A549 (cell line): ENCODE results near the gene SUPT5H. TPM values are rescaled to one million over a fixed set of nuclear protein-coding genes. Genes with fewer than 3 reads are reported as not detected.

Experiments used
- ATAC-seq, 2 experiments: fragments of 200-7000 bp in 1 of 2; fragments of >200 bp in 1 of 2; cut with Nextera tagmentation in 1 of 2; cut with Tn5 transposase in 1 of 2; 3 replicates each; pipeline versions ENCODE4 v1.8.0 to v1.9.1; 2018 to 2020; ENCODE audit warnings: mild to moderate bottlenecking in 1 of 2, moderate library complexity in 1 of 2
- CTCF ChIA-PET: fragments of 300-600 bp; sonication (Branson Sonifier 250); formaldehyde crosslinking; extraction: SDS; loops from one replicate; lab custom pipeline; 2021; ENCODE audit warnings: antibody characterized with exemption, inconsistent platforms; lab: Yijun Ruan, JAX
- POLR2A ChIA-PET: fragments of 350-600 bp; formaldehyde crosslinking; extraction: SDS; loops from one replicate; lab custom pipeline; 2021; ENCODE audit warnings: antibody characterized with exemption, inconsistent platforms; lab: Yijun Ruan, JAX
- DNase-seq, 2 experiments: peaks; one replicate each; pipeline versions ENCODE4 v3.0.0 to v3.0.0-alpha.2; 2011 to 2016; ENCODE audit warnings: low read depth in 1 of 2, low spot score in 1 of 2
- FAIRE-seq: peaks from 2 replicates; lab custom pipeline; 2011; peaks lifted over from hg19 to GRCh38; lab: Jason Lieb, UNC
- H3K27ac ChIP-seq, 2 experiments: fragments of >200 bp; sonication (Bioruptor Twin); formaldehyde crosslinking; 3 replicates each; pipeline ENCODE4 v1.5.1; 2016 to 2017
- H3K4me1 ChIP-seq: fragments of >200 bp; sonication (Bioruptor Twin); formaldehyde crosslinking; 3 replicates; pipeline ENCODE4 v1.6.1; 2016
- H3K4me2 ChIP-seq: fragments of >200 bp; sonication (Bioruptor Twin); formaldehyde crosslinking; 3 replicates; pipeline ENCODE4 v1.6.1; 2016
- H3K4me3 ChIP-seq: fragments of >200 bp; sonication (Bioruptor Twin); formaldehyde crosslinking; 3 replicates; pipeline ENCODE4 v1.5.1; 2016
- H3K9me3 ChIP-seq: fragments of >200 bp; sonication (Bioruptor Twin); formaldehyde crosslinking; 3 replicates; pipeline ENCODE4 v1.6.1; 2016
- ATOH8 ChIP-seq: fragments of 250-450 bp; sonication (Bioruptor Pico); IDR thresholded peaks from 2 replicates; pipeline ENCODE4 v1.5.0; 2020; ENCODE audit warnings: low read depth, mild to moderate bottlenecking, moderate library complexity
- EP300 ChIP-seq, 2 experiments: fragments of >200 bp; sonication (Bioruptor Twin); formaldehyde crosslinking; IDR thresholded peaks; 2 replicates in 1 of 2; 3 replicates in 1 of 2; pipeline ENCODE4 v1.6.1; 2016 to 2017
- ESRRA ChIP-seq: fragments of 150-350 bp; IDR thresholded peaks from 2 replicates; pipeline ENCODE4 v1.6.1; 2014; ENCODE audit warnings: mild to moderate bottlenecking, low read length, borderline replicate concordance
- GATA3 ChIP-seq: IDR thresholded peaks from 2 replicates; pipeline ENCODE4 v1.6.1; 2012; ENCODE audit warnings: borderline replicate concordance
- HOXA7 ChIP-seq: fragments of 250-450 bp; sonication (Bioruptor Pico); IDR thresholded peaks from 2 replicates; pipeline ENCODE4 v1.5.0; 2020; ENCODE audit warnings: mild to moderate bottlenecking, moderate library complexity
- JUN ChIP-seq, 2 experiments: fragments of >200 bp; sonication (Bioruptor Twin); formaldehyde crosslinking; IDR thresholded peaks; 2 replicates in 1 of 2; 3 replicates in 1 of 2; pipeline ENCODE4 v1.6.1; 2016 to 2017
- JUNB ChIP-seq: fragments of >200 bp; sonication (Bioruptor Twin); formaldehyde crosslinking; IDR thresholded peaks from 2 replicates; pipeline ENCODE4 v1.6.1; 2016
- KDM5A ChIP-seq: fragments of 200-600 bp; sonication (generic); IDR thresholded peaks from 2 replicates; pipeline ENCODE4 v1.6.1; 2016; ENCODE audit warnings: antibody characterized with exemption, mild to moderate bottlenecking
- MAZ ChIP-seq: fragments of 150-350 bp; IDR thresholded peaks from 2 replicates; pipeline ENCODE4 v1.6.1; 2014; ENCODE audit warnings: antibody characterized with exemption, low read depth, low read length, borderline replicate concordance
- POLR2A ChIP-seq: IDR thresholded peaks from 2 replicates; pipeline ENCODE4 v1.6.1; 2012; ENCODE audit warnings: mild to moderate bottlenecking, low read length
- RAD21 ChIP-seq, 2 experiments: fragments of >200 bp in 1 of 2; sonication (Bioruptor Twin) in 1 of 2; formaldehyde crosslinking in 1 of 2; IDR thresholded peaks in 1 of 2; conservative IDR thresholded peaks in 1 of 2; 2 replicates in 1 of 2; 3 replicates in 1 of 2; pipeline ENCODE4 v1.6.1; 2012 to 2018; ENCODE audit warnings: inconsistent platforms in 1 of 2
- RARB ChIP-seq: fragments of 250-450 bp; sonication (Bioruptor Pico); IDR thresholded peaks from 2 replicates; pipeline ENCODE4 v1.8.0; 2021; ENCODE audit warnings: mild to moderate bottlenecking, moderate library complexity
- RCOR1 ChIP-seq: fragments of 150-350 bp; IDR thresholded peaks from 2 replicates; pipeline ENCODE4 v1.6.1; 2014; ENCODE audit warnings: antibody characterized with exemption, low read length, low read depth
- RFX5 ChIP-seq: fragments of 450-650 bp; IDR thresholded peaks from 2 replicates; pipeline ENCODE4 v1.7.1; 2014; ENCODE audit warnings: antibody characterized with exemption, mild to moderate bottlenecking, moderate library complexity
- SREBF2 ChIP-seq: fragments of 450-650 bp; IDR thresholded peaks from 2 replicates; pipeline ENCODE4 v1.6.1; 2014; ENCODE audit warnings: mild to moderate bottlenecking, moderate library complexity
- TP53 ChIP-seq: fragments of 250-450 bp; sonication (Bioruptor Pico); IDR thresholded peaks from 2 replicates; pipeline ENCODE4 v1.5.0; 2021; ENCODE audit warnings: mild to moderate bottlenecking, moderate library complexity
- ZSCAN20 ChIP-seq: fragments of 250-450 bp; sonication (Bioruptor Pico); IDR thresholded peaks from 2 replicates; pipeline ENCODE4 v1.8.0; 2022; ENCODE audit warnings: mild to moderate bottlenecking, moderate library complexity
- WGBS: methylation state at CpG from one replicate; pipeline ENCODE4 v1.1.6; 2017; ENCODE audit errors: missing lambda C conversion rate; 5-methylcytosine and 5-hydroxymethylcytosine counted together
- polyA plus RNA-seq, 4 experiments: library from polyadenylated mRNA; depleted of rRNA in 3 of 4; stranded (reverse); fragments of >200 nt; fragmentation: RNase III in 1 of 4; extraction: RNeasy Plus Mini Kit Qiagen cat#74134 plus additional on column Dnase treatment in 1 of 4; gene quantifications; 2 replicates in 3 of 4; 3 replicates in 1 of 4; pipeline ENCODE4 v1.2.3, GENCODE V29; 2011 to 2017
- TF ChIP-seq, protein P1 (sequence below): fragments of 450-650 bp; IDR thresholded peaks from 2 replicates; pipeline ENCODE4 v1.6.1; 2014; ENCODE audit warnings: antibody characterized with exemption
- TF ChIP-seq, protein P2 (sequence below): fragments of 200-600 bp; sonication (generic); IDR thresholded peaks from 2 replicates; pipeline ENCODE4 v1.6.1; 2016; ENCODE audit warnings: antibody characterized with exemption, mild to moderate bottlenecking, moderate library complexity
- TF ChIP-seq, protein P3 (sequence below): fragments of 250-450 bp; sonication (Bioruptor Pico); IDR thresholded peaks from 2 replicates; pipeline ENCODE4 v1.5.0; 2021; ENCODE audit warnings: mild to moderate bottlenecking, moderate library complexity, borderline replicate concordance
- TF ChIP-seq, protein P4 (sequence below): fragments of >200 bp; sonication (Bioruptor Twin); formaldehyde crosslinking; IDR thresholded peaks from 3 replicates; pipeline ENCODE4 v1.5.1; 2016
- TF ChIP-seq, protein P5 (sequence below): IDR thresholded peaks from 2 replicates; pipeline ENCODE4 v1.6.1; 2012

SUPT5H gene
- polyA plus RNA-seq, 2 of the 4 experiments (the other 2 are of a cell fraction), result 186 to 222 TPM

GRCh38 chr19:39413272-39413910 is 32.0 kb upstream of the SUPT5H start:
- ATAC-seq (peak; percentile 1; a peak in 4 of 6 replicates), FAIRE-seq (no peak)
- POLR2A ChIA-PET, result interaction anchor here (0.9 to 4.7 kb wide), 10 partner anchors 9 to 119 kb away, joined by 3 to 102 read pairs (median 6); partner anchors contain the start of genes EID2B, MED29, PAF1 and RPS16
- H3K4me1 ChIP-seq, result peaks cover 40% of the 10 kb centered on the region
- WGBS, result 4% methylated on average over 29 of the region's 54 CpGs
- no peaks in the 10 kb centered on the region for H3K9me3 ChIP-seq
- H3K27ac ChIP-seq, result peak overlapping the region; percentile 89 to 94
- peak overlapping the region; percentile 89 for H3K4me2 ChIP-seq
- CTCF ChIA-PET, result interaction anchor here (0.6 to 23.5 kb wide), 15 partner anchors 13 to 130 kb away, joined by 3 to 457 read pairs (median 6); partner anchors contain the start of genes EID2B, MED29, PAF1 and RPS16
- peak overlapping the region; percentile 67 for H3K4me3 ChIP-seq
- no peak for TF ChIP-seq RARB (CRISPR knock-in tag)
- TF ChIP-seq, protein P1, sequence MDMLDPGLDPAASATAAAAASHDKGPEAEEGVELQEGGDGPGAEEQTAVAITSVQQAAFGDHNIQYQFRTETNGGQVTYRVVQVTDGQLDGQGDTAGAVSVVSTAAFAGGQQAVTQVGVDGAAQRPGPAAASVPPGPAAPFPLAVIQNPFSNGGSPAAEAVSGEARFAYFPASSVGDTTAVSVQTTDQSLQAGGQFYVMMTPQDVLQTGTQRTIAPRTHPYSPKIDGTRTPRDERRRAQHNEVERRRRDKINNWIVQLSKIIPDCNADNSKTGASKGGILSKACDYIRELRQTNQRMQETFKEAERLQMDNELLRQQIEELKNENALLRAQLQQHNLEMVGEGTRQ, result no peak
- TF ChIP-seq ATOH8, result no peak; the same call in 1 of the 2 replicates
- no peak for TF ChIP-seq SREBF2
- TF ChIP-seq GATA3, result no peak
- no peak for TF ChIP-seq RCOR1
- peak; percentile 37; the same call in 1 of the 2 replicates for TF ChIP-seq POLR2A
- no peak for TF ChIP-seq ZSCAN20 (CRISPR knock-in tag)
- no peak for TF ChIP-seq RFX5
- TF ChIP-seq JUN (IDR thresholded peaks at IDR 0.05), result peak; percentile 22 to 50; a peak in 1 of 5 replicates
- TF ChIP-seq, protein P2, sequence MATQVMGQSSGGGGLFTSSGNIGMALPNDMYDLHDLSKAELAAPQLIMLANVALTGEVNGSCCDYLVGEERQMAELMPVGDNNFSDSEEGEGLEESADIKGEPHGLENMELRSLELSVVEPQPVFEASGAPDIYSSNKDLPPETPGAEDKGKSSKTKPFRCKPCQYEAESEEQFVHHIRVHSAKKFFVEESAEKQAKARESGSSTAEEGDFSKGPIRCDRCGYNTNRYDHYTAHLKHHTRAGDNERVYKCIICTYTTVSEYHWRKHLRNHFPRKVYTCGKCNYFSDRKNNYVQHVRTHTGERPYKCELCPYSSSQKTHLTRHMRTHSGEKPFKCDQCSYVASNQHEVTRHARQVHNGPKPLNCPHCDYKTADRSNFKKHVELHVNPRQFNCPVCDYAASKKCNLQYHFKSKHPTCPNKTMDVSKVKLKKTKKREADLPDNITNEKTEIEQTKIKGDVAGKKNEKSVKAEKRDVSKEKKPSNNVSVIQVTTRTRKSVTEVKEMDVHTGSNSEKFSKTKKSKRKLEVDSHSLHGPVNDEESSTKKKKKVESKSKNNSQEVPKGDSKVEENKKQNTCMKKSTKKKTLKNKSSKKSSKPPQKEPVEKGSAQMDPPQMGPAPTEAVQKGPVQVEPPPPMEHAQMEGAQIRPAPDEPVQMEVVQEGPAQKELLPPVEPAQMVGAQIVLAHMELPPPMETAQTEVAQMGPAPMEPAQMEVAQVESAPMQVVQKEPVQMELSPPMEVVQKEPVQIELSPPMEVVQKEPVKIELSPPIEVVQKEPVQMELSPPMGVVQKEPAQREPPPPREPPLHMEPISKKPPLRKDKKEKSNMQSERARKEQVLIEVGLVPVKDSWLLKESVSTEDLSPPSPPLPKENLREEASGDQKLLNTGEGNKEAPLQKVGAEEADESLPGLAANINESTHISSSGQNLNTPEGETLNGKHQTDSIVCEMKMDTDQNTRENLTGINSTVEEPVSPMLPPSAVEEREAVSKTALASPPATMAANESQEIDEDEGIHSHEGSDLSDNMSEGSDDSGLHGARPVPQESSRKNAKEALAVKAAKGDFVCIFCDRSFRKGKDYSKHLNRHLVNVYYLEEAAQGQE, result no peak; the same call in 1 of the 2 replicates
- TF ChIP-seq ESRRA, result no peak
- TF ChIP-seq EP300 (IDR thresholded peaks at IDR 0.05), result no peak; a peak in 1 of 5 replicates
- TF ChIP-seq, protein P3, sequence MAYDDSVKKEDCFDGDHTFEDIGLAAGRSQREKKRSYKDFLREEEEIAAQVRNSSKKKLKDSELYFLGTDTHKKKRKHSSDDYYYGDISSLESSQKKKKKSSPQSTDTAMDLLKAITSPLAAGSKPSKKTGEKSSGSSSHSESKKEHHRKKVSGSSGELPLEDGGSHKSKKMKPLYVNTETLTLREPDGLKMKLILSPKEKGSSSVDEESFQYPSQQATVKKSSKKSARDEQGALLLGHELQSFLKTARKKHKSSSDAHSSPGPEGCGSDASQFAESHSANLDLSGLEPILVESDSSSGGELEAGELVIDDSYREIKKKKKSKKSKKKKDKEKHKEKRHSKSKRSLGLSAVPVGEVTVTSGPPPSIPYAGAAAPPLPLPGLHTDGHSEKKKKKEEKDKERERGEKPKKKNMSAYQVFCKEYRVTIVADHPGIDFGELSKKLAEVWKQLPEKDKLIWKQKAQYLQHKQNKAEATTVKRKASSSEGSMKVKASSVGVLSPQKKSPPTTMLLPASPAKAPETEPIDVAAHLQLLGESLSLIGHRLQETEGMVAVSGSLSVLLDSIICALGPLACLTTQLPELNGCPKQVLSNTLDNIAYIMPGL (CRISPR knock-in tag), result no peak
- TF ChIP-seq, all 56 proteins: peak for 2
- DNase-seq, result peak; percentile 67 to 74

DNA sequence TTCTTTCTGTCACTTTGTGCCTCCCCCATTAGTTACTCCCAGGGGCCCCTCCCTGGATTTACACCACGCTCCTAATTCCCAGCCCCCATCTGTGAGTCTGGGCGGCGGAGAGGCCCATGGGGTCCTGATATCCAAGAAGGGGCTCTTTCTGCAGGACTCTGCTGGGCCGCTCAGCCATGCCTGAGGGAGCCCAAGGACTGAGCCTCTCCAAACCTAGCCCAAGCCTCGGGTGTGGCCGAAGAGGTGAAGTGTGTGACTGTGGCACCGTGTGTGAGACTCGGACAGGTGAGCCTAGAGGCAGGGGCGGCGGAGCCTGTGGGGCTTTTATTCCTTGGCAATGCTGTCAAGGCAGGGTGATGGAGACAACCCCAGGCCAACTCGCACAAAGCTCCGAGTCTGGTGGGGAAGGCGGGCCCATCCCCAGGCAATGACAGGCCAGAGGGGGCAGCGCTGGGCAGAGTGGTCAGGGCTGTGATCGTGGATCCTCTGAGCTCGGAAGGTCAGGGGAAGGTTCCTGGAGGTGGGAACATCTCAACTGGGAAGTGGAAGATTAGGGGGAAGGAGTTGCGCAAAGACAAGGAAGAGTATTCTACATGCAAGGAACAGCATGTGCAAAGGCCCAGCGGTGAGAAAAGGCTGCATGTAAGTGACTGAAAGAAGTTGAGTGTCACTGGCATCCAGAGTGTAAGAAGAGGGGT is 31.3 kb upstream of the SUPT5H start:
- H3K4me3 ChIP-seq, result peak overlapping the region; percentile 67
- FAIRE-seq (peak; percentile 72), ATAC-seq (peak; percentile 2 to 13; a peak in 3 of 6 replicates), DNase-seq (peak; percentile 77 to 91)
- peaks cover 34% of the 10 kb centered on the region for H3K4me1 ChIP-seq
- ChIA-PET POLR2A (interaction anchor here (0.8 to 4.7 kb wide), 11 partner anchors 9 to 119 kb away, joined by 3 to 102 read pairs (median 4); partner anchors contain the start of genes EID2B, MED29, PAF1 and RPS16), CTCF (interaction anchor here (0.6 to 23.5 kb wide), 18 partner anchors 12 to 129 kb away, joined by 3 to 457 read pairs (median 4); partner anchors contain the start of genes EID2B, MED29, PAF1 and RPS16)
- no peaks in the 10 kb centered on the region for H3K9me3 ChIP-seq
- peak overlapping the region; percentile 89 to 94 for H3K27ac ChIP-seq
- 64% methylated on average over 18 of the region's 18 CpGs for WGBS
- peak overlapping the region; percentile 89 for H3K4me2 ChIP-seq
- TF ChIP-seq KDM5A (no peak), RCOR1 (peak; percentile 86; the same call in 1 of the 2 replicates), GATA3 (peak; percentile 39; the same call in 1 of the 2 replicates), MAZ (no peak), RAD21 (conservative IDR thresholded peaks at IDR 0.05 in 1 of 2, IDR thresholded peaks at IDR 0.05 in 1 of 2) (peak; percentile 35 to 44; a peak in 3 of 5 replicates), JUNB (no peak), HOXA7 (CRISPR knock-in tag) (0 out of 2 replicates have a peak, but pooled peaks have one; percentile 44), TP53 (CRISPR knock-in tag) (no peak)
- TF ChIP-seq, protein P4, sequence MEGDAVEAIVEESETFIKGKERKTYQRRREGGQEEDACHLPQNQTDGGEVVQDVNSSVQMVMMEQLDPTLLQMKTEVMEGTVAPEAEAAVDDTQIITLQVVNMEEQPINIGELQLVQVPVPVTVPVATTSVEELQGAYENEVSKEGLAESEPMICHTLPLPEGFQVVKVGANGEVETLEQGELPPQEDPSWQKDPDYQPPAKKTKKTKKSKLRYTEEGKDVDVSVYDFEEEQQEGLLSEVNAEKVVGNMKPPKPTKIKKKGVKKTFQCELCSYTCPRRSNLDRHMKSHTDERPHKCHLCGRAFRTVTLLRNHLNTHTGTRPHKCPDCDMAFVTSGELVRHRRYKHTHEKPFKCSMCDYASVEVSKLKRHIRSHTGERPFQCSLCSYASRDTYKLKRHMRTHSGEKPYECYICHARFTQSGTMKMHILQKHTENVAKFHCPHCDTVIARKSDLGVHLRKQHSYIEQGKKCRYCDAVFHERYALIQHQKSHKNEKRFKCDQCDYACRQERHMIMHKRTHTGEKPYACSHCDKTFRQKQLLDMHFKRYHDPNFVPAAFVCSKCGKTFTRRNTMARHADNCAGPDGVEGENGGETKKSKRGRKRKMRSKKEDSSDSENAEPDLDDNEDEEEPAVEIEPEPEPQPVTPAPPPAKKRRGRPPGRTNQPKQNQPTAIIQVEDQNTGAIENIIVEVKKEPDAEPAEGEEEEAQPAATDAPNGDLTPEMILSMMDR, result peak; percentile 51
- TF ChIP-seq, protein P5, sequence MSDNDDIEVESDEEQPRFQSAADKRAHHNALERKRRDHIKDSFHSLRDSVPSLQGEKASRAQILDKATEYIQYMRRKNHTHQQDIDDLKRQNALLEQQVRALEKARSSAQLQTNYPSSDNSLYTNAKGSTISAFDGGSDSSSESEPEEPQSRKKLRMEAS, result peak; percentile 60
